C4-2B (cell line): Measurements from ENCODE around the gene DNAJC27.

Experiments used
- ZFX ChIP-seq: fragments of 450-650 bp; IDR thresholded peaks from 2 replicates; pipeline ENCODE4 v1.6.1; 2017
- TF ChIP-seq, protein P1 (sequence below): fragments of 450-650 bp; conservative IDR thresholded peaks from 2 replicates; pipeline ENCODE4 v1.5.1; 2017; ENCODE audit warnings: mild to moderate bottlenecking

DNA sequence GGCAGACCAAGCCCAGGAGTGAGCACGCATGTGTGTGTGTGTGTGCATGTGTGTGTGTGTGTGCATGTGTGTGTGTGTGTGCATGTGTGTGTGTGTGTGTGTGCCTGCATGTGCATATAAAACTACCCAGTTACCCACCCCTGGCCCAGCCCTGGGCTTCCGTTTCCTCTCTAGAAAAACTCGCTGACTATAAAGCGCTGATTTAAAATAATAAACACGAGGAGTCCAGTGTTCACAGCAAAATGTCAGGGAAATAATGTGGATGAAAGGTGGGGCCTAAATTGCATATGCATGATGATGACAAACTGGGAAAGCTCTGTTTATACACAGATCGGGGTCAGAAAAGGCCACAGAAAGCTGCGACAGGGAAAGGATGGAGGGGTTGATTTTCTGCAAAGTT lies 59.2 kb downstream of the DNAJC27 start:
- TF ChIP-seq, protein P1, sequence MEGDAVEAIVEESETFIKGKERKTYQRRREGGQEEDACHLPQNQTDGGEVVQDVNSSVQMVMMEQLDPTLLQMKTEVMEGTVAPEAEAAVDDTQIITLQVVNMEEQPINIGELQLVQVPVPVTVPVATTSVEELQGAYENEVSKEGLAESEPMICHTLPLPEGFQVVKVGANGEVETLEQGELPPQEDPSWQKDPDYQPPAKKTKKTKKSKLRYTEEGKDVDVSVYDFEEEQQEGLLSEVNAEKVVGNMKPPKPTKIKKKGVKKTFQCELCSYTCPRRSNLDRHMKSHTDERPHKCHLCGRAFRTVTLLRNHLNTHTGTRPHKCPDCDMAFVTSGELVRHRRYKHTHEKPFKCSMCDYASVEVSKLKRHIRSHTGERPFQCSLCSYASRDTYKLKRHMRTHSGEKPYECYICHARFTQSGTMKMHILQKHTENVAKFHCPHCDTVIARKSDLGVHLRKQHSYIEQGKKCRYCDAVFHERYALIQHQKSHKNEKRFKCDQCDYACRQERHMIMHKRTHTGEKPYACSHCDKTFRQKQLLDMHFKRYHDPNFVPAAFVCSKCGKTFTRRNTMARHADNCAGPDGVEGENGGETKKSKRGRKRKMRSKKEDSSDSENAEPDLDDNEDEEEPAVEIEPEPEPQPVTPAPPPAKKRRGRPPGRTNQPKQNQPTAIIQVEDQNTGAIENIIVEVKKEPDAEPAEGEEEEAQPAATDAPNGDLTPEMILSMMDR = no peak
- no peak for TF ChIP-seq ZFX
